Epithelial cell of proximal tubule (primary cell): Measurements from ENCODE around the gene CORO2B. TPM values are rescaled to one million over a fixed set of nuclear protein-coding genes. Genes with fewer than 3 reads are reported as not detected.

Experiments
- DNase-seq: peaks from one replicate; pipeline ENCODE4 v3.0.0-alpha.2; 2011; ENCODE audit warnings: low read depth
- H3K4me3 ChIP-seq: 2 replicates; pipeline ENCODE4 v1.5.1; 2011; ENCODE audit warnings: low read depth, mild to moderate bottlenecking, low read length
- total RNA-seq: library from RNA; depleted of rRNA; stranded (reverse); fragments of >200 nt; gene quantifications from 2 replicates; pipeline ENCODE4 v1.2.3, GENCODE V29; 2015
- TF ChIP-seq, protein P1 (sequence below): conservative IDR thresholded peaks from 2 replicates; pipeline ENCODE4 v1.5.1; 2012; ENCODE audit warnings: low read depth, mild to moderate bottlenecking, low read length

The CORO2B gene
- total RNA-seq, 1 donor from 2014 or later, result 18.3 TPM

DNA sequence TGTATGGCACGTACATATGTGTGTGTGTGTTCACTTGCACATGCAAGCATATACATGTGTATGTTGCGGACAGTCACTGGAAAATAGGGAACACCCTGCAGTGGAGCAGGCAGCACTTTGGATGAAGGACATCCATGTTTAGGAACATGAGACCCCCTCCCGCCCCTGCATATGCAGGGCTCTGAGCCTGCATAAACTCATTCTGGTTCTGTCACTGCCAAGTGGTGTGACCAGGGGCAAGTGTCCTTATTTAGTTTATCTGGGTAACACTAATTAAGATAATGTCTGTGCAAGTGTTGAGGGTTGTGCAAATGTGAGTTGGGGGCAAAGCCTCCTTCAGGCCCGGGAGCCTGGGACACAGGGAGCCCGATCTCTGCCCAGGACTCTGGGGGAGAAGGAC is 105.7 kb downstream of the CORO2B start:
- TF ChIP-seq, protein P1, sequence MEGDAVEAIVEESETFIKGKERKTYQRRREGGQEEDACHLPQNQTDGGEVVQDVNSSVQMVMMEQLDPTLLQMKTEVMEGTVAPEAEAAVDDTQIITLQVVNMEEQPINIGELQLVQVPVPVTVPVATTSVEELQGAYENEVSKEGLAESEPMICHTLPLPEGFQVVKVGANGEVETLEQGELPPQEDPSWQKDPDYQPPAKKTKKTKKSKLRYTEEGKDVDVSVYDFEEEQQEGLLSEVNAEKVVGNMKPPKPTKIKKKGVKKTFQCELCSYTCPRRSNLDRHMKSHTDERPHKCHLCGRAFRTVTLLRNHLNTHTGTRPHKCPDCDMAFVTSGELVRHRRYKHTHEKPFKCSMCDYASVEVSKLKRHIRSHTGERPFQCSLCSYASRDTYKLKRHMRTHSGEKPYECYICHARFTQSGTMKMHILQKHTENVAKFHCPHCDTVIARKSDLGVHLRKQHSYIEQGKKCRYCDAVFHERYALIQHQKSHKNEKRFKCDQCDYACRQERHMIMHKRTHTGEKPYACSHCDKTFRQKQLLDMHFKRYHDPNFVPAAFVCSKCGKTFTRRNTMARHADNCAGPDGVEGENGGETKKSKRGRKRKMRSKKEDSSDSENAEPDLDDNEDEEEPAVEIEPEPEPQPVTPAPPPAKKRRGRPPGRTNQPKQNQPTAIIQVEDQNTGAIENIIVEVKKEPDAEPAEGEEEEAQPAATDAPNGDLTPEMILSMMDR, result no peak
- no peak for DNase-seq
- H3K4me3 ChIP-seq, result no peak overlapping the region

DNA sequence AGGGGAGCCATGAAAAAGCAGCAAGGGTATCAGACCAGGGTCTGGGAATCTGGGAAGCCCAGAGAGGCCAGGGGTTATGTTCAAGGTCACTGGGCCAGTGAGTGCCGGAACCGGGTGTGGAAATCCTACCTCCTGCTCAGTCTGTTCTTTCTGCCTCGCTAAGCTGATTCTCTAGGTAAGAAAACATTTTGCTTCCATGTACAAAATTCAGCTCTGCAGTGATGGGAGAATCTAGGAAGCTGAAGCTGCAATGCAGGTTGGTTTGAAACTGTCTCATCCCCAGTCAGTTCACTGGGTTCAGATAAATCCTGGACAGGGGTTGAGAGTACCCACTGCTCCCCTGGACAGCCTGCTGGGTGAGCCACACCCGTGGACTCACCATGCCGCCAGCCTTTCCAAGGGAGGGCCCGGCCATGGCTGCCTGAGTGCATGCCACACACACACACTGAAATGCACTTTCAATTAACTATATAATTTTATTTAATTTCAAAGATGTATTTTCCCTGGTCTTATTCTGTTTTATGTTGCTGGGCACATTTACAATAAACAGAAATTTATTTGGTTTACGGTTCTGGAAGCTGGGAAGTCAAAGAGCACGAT is 108.4 kb downstream of the CORO2B start:
- H3K4me3 ChIP-seq, result no peak overlapping the region
- no peak for DNase-seq
- TF ChIP-seq, protein P1, result no peak

DNA sequence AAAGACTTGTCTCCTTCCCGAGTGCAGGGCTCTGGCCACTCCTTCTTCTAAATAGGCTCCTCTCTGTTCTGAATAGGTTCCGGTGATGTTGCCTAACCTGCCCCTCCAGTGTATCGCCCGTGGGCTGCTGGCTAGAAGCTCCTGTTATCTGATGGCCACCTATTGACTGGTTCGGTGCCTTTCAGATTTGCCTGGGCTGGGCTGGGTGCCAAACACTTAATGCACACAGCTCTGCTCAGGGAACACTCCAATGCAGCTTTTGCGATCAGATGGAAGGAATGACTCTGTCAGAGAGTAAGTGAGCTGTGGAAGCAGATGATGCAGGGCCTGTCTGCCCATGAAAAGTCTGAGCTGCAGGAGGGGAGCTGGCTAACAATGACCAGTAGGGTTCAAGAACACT is 112.9 kb downstream of the CORO2B start:
- TF ChIP-seq, protein P1, result no peak
- DNase-seq, result no peak

DNA sequence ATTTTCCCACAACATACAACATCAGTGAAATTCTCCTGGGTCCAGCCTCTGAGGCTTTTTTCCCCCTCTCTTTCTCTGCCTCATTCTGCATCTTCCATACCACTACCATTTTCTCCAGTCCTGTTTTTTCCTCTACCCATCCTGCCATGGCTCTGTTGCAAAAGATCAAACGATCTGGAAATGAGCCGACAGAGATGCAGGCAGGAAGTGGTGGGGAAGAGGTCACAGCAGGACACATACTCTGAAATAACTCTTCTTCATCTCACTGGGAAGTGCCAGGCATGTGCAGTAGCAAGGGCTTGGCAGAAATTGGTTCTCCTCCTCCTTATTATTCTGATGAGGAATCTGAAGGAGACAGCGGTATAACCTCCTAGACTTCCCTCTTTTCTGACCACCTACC is 114.3 kb downstream of the CORO2B start:
- no peak for DNase-seq
- TF ChIP-seq, protein P1, result no peak
- no peak overlapping the region for H3K4me3 ChIP-seq

More for the DNA sequence above, 112.9 kb downstream of the CORO2B start:
- H3K4me3 ChIP-seq, result no peak overlapping the region

DNA sequence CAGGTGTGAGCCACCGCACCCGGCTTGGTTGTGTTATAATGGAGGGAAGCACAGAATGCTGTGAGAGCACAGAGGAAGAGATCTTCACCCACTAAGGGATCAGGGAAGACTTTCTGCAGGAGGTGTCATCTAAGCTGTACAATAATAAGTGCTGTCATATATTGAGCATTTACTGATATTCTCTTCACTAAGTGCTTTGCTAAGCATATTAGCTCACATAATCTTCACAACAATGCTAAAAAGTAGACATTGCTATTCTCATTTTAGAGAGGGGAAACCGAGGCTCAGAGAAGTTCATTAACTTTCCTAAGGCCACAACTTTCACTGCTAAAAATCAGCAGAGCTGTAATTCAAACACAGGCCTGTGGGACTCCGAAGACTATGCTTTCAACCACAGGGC is 115.3 kb downstream of the CORO2B start:
- no peak for DNase-seq
- no peak overlapping the region for H3K4me3 ChIP-seq
- TF ChIP-seq, protein P1, result no peak

DNA sequence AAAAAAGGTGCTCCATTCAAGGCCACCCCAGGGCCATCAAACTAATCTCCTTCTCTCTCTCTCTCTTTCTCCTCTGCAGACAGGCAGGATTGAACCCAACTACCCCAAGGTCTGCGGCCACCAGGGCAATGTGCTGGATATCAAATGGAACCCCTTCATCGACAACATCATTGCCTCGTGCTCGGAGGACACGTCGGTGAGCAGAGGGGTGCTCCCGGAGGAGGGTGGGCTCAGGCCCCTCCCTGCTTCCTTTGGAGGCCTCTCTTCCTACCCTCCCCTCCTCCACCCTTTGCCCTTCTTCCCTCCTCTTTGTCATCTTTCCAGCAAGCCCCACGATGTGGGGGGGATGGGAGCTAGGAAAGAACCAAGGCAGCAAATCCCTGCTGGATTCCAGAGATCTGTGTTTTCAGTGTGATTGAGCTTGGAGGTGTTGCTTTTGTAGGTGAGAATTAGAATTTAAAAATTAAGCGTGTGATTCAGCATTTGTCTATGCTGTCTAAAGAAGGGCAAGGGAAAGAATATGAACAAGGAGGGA is 116.3 kb downstream of the CORO2B start:
- TF ChIP-seq, protein P1, result no peak
- DNase-seq, result no peak
- H3K4me3 ChIP-seq, result no peak overlapping the region
